ENCODE data around the gene ZSWIM3. TPM values are rescaled to one million over a fixed set of nuclear protein-coding genes. Genes with fewer than 3 reads are reported as not detected.

The ZSWIM3 gene
- total and polyA plus RNA-seq, 4 donors = 0.56 to 4.2 (median 2.3) TPM

DNA sequence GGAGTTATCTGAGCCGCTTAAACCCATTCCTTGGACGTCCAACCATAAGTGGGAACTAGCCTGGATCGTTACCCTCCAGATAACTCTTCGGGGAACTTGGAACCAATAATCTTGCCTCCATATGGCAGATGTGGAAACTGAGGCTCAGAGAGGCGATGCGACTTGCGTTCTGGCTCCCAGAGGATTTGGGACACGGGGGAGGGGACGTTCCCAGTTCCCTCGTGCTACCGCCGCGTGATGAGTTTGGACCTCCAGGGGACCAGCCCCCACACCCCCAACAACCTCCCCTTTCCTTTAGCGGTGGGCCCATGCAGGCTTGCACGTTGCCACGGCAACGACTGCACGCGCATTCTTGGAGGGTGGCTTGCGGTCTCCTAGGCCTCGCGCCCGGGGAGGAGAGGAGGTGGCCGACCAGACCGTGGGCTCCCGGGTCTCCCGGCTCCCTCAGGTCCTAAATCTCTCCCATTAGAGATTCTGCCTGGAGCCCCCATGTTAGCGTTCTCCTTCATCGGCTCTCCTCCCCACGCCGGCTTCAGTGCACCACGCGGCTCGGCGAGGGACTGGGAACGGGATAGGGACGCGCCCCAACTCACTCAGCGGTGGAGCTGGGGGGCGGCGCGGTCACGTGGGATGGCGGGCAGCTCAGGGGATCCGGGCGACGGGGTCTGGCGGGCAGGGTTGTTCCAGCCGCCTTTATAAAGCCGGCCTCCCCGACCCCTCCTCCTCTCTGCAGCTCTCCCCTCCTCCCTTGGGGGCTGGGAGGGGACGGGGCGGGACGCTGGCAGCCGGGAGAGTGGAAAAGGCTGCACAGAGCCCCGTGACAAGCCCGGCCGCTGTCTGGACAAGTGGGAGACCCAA, 54.3 kb downstream of the ZSWIM3 start, which contains the start of gene PLTP:
TSS of gene PLTP (minus strand) at position 670 of the 858 bp plus-strand sequence. CDS start 703 bp downstream, outside the sequence.
- TF ChIP-seq EGR1 (IDR thresholded peaks at IDR 0.05; ENCODE audit: low read depth in 2 of 2) = no peak
- H3K36me3 ChIP-seq (ENCODE audit: control insufficient read depth in 4 of 4, insufficient read depth in 3 of 4, low read depth in 1 of 4, low read length in 3 of 4) = no peaks in the 10 kb centered on the region
- no peaks in the 10 kb centered on the region for H3K27me3 ChIP-seq (ENCODE audit: control insufficient read depth in 4 of 4, insufficient read depth in 4 of 4, low read length in 3 of 4)
- WGBS = 5% methylated on average over 58 of the region's 58 CpGs
- peak; percentile 57 for DNase-seq (ENCODE audit: low spot score)
- peaks cover 0 to 3% (median 1%) of the 10 kb centered on the region in 4 donors for H3K4me1 ChIP-seq (ENCODE audit: control insufficient read depth in 4 of 4, insufficient read depth in 4 of 4, low read length in 3 of 4)
- no peaks in the 10 kb centered on the region for H3K9me3 ChIP-seq (ENCODE audit: control insufficient read depth in 4 of 4, low read length in 3 of 4)
- H3K4me3 ChIP-seq (ENCODE audit: low read depth in 1 of 3, low read length in 3 of 3) = peak within 1 kb of the TSS in 2 of 3 donors; percentile 9 to 38
- H3K27ac ChIP-seq (ENCODE audit: low read depth in 1 of 2, low read length in 2 of 2) = peak within 1 kb of the TSS; percentile 72 to 80
- H3K9ac ChIP-seq (ENCODE audit: low read depth in 1 of 2, low read length in 2 of 2) = no peak within 1 kb of the TSS

DNA sequence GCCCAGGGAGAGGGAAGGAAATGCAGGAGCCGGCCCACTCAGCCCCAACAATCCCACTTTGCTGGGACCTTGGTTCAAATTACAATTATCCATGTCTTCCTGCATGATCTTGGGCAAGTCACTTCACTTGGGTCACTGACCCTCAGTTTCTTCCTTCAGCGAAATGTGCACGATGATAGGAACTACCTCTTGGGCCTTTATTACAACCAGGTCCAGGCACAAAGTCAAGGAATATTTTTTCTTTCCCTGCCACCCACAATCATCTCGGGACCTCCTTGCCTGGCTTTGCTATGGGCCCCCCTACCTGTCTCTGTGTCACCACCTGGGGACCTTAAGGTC, 54.9 kb downstream of the ZSWIM3 start:
- TF ChIP-seq EGR1 (IDR thresholded peaks at IDR 0.05; ENCODE audit: low read depth in 2 of 2) = no peak
- Histone ChIP-seq H3K4me3 (ENCODE audit: low read depth in 1 of 3, low read length in 3 of 3) (peak overlapping the region in 1 of 3 donors; percentile 38), H3K9me3 (ENCODE audit: control insufficient read depth in 4 of 4, low read length in 3 of 4) (no peaks in the 10 kb centered on the region), H3K4me1 (ENCODE audit: control insufficient read depth in 4 of 4, insufficient read depth in 4 of 4, low read length in 3 of 4) (peaks cover 0 to 3% (median 1%) of the 10 kb centered on the region in 4 donors), H3K9ac (ENCODE audit: low read depth in 1 of 2, low read length in 2 of 2) (no peak overlapping the region), H3K27me3 (ENCODE audit: control insufficient read depth in 4 of 4, insufficient read depth in 4 of 4, low read length in 3 of 4) (no peaks in the 10 kb centered on the region), H3K27ac (ENCODE audit: low read depth in 1 of 2, low read length in 2 of 2) (peak overlapping the region in 1 of 2 donors; percentile 72), H3K36me3 (ENCODE audit: control insufficient read depth in 4 of 4, insufficient read depth in 3 of 4, low read depth in 1 of 4, low read length in 3 of 4) (no peaks in the 10 kb centered on the region)
- no peak for DNase-seq (ENCODE audit: low spot score)
- WGBS = 47% methylated on average over 4 of the region's 4 CpGs

DNA sequence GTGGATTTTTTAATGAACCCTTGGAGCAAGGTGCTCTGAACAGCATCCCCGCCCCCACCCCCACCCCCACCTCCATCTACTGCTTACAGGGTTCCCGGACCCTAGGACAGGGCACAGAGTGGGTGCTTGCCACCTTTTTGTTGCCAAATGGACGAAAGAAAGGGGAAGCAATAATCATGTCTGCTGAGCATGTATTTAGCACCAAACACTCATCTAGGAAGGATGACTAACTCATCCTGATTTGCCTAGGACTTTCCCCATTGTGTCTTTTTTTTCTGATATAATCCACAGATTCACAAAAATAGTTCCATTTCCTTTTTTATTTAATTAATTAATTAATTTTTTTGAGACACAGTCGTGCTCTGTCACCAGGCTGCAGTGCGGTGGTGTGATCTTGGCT, 55.7 kb downstream of the ZSWIM3 start:
- DNase-seq (ENCODE audit: low spot score) = no peak
- peaks cover 0 to 3% (median 1%) of the 10 kb centered on the region in 4 donors for H3K4me1 ChIP-seq (ENCODE audit: control insufficient read depth in 4 of 4, insufficient read depth in 4 of 4, low read length in 3 of 4)
- H3K27me3 ChIP-seq (ENCODE audit: control insufficient read depth in 4 of 4, insufficient read depth in 4 of 4, low read length in 3 of 4) = no peaks in the 10 kb centered on the region
- no peaks in the 10 kb centered on the region for H3K36me3 ChIP-seq (ENCODE audit: control insufficient read depth in 4 of 4, insufficient read depth in 3 of 4, low read depth in 1 of 4, low read length in 3 of 4)
- 66% methylated on average over 5 of the region's 5 CpGs for WGBS
- no peak overlapping the region for H3K9ac ChIP-seq (ENCODE audit: low read depth in 1 of 2, low read length in 2 of 2)
- no peaks in the 10 kb centered on the region for H3K9me3 ChIP-seq (ENCODE audit: control insufficient read depth in 4 of 4, low read length in 3 of 4)
- no peak overlapping the region for H3K4me3 ChIP-seq (ENCODE audit: low read depth in 1 of 3, low read length in 3 of 3)
- H3K27ac ChIP-seq (ENCODE audit: low read depth in 1 of 2, low read length in 2 of 2) = no peak overlapping the region
- TF ChIP-seq, protein P1, sequence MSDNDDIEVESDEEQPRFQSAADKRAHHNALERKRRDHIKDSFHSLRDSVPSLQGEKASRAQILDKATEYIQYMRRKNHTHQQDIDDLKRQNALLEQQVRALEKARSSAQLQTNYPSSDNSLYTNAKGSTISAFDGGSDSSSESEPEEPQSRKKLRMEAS (IDR thresholded peaks at IDR 0.05) = no peak
- TF ChIP-seq HNF4A (conservative IDR thresholded peaks at IDR 0.05) (no peak), NR2F2 (IDR thresholded peaks at IDR 0.05) (no peak), EGR1 (IDR thresholded peaks at IDR 0.05; ENCODE audit: low read depth in 2 of 2) (no peak), JUND (IDR thresholded peaks at IDR 0.05) (no peak), HNF4G (IDR thresholded peaks at IDR 0.05) (no peak), RXRA (IDR thresholded peaks at IDR 0.05) (no peak), TAF1 (conservative IDR thresholded peaks at IDR 0.05) (no peak), FOXA2 (IDR thresholded peaks at IDR 0.05) (no peak), FOXA1 (IDR thresholded peaks at IDR 0.05) (no peak), SP1 (IDR thresholded peaks at IDR 0.05) (no peak), RAD21 (IDR thresholded peaks at IDR 0.05) (no peak), YY1 (IDR thresholded peaks at IDR 0.05) (no peak), GABPA (IDR thresholded peaks at IDR 0.05 in 1 of 2, conservative IDR thresholded peaks at IDR 0.05 in 1 of 2) (no peak)
- TF ChIP-seq, protein P2, sequence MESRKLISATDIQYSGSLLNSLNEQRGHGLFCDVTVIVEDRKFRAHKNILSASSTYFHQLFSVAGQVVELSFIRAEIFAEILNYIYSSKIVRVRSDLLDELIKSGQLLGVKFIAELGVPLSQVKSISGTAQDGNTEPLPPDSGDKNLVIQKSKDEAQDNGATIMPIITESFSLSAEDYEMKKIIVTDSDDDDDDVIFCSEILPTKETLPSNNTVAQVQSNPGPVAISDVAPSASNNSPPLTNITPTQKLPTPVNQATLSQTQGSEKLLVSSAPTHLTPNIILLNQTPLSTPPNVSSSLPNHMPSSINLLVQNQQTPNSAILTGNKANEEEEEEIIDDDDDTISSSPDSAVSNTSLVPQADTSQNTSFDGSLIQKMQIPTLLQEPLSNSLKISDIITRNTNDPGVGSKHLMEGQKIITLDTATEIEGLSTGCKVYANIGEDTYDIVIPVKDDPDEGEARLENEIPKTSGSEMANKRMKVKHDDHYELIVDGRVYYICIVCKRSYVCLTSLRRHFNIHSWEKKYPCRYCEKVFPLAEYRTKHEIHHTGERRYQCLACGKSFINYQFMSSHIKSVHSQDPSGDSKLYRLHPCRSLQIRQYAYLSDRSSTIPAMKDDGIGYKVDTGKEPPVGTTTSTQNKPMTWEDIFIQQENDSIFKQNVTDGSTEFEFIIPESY (IDR thresholded peaks at IDR 0.05) = no peak
- TF ChIP-seq, protein P3, sequence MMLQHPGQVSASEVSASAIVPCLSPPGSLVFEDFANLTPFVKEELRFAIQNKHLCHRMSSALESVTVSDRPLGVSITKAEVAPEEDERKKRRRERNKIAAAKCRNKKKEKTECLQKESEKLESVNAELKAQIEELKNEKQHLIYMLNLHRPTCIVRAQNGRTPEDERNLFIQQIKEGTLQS (IDR thresholded peaks at IDR 0.05) = no peak
- TF ChIP-seq, protein P4, sequence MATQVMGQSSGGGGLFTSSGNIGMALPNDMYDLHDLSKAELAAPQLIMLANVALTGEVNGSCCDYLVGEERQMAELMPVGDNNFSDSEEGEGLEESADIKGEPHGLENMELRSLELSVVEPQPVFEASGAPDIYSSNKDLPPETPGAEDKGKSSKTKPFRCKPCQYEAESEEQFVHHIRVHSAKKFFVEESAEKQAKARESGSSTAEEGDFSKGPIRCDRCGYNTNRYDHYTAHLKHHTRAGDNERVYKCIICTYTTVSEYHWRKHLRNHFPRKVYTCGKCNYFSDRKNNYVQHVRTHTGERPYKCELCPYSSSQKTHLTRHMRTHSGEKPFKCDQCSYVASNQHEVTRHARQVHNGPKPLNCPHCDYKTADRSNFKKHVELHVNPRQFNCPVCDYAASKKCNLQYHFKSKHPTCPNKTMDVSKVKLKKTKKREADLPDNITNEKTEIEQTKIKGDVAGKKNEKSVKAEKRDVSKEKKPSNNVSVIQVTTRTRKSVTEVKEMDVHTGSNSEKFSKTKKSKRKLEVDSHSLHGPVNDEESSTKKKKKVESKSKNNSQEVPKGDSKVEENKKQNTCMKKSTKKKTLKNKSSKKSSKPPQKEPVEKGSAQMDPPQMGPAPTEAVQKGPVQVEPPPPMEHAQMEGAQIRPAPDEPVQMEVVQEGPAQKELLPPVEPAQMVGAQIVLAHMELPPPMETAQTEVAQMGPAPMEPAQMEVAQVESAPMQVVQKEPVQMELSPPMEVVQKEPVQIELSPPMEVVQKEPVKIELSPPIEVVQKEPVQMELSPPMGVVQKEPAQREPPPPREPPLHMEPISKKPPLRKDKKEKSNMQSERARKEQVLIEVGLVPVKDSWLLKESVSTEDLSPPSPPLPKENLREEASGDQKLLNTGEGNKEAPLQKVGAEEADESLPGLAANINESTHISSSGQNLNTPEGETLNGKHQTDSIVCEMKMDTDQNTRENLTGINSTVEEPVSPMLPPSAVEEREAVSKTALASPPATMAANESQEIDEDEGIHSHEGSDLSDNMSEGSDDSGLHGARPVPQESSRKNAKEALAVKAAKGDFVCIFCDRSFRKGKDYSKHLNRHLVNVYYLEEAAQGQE (IDR thresholded peaks at IDR 0.05) = no peak
- TF ChIP-seq, protein P5, sequence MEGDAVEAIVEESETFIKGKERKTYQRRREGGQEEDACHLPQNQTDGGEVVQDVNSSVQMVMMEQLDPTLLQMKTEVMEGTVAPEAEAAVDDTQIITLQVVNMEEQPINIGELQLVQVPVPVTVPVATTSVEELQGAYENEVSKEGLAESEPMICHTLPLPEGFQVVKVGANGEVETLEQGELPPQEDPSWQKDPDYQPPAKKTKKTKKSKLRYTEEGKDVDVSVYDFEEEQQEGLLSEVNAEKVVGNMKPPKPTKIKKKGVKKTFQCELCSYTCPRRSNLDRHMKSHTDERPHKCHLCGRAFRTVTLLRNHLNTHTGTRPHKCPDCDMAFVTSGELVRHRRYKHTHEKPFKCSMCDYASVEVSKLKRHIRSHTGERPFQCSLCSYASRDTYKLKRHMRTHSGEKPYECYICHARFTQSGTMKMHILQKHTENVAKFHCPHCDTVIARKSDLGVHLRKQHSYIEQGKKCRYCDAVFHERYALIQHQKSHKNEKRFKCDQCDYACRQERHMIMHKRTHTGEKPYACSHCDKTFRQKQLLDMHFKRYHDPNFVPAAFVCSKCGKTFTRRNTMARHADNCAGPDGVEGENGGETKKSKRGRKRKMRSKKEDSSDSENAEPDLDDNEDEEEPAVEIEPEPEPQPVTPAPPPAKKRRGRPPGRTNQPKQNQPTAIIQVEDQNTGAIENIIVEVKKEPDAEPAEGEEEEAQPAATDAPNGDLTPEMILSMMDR (IDR thresholded peaks at IDR 0.05; ENCODE audit: low read depth, low read length, missing input control) = no peak

All from liver (tissue), 9 donors.